HEK293 (cell line): ENCODE results near the gene SEPTIN12.

Experiments
- CTCF ChIA-PET: fragments of 350-600 bp; formaldehyde crosslinking; extraction: SDS; loops from one replicate; lab custom pipeline; 2021; ENCODE audit warnings: antibody characterized with exemption; lab: Yijun Ruan, JAX
- POLR2A ChIA-PET: fragments of 300-600 bp; formaldehyde crosslinking; extraction: SDS; loops from one replicate; lab custom pipeline; 2020; ENCODE audit warnings: antibody characterized with exemption, inconsistent platforms; lab: Yijun Ruan, JAX
- H3K27ac ChIP-seq: fragments of 200-500 bp; sonication (Bioruptor generic); 2 replicates; pipeline ENCODE4 v1.5.1; 2014; ENCODE audit warnings: low read depth, low read length, control low read depth, inconsistent platforms; ENCODE audit errors: extremely low read depth
- H3K36me3 ChIP-seq, 2 experiments: fragments of 200-500 bp in 1 of 2; sonication (Bioruptor generic) in 1 of 2; 1 replicate in 1 of 2; 2 replicates in 1 of 2; pipeline ENCODE4 v1.5.1; 2014 to 2017; ENCODE audit warnings: inconsistent platforms in 2 of 2, low read length in 2 of 2; ENCODE audit not compliant: control insufficient read depth in 2 of 2, insufficient read depth in 1 of 2
- H3K4me1 ChIP-seq: fragments of 200-500 bp; sonication (Bioruptor generic); 2 replicates; pipeline ENCODE4 v1.5.1; 2014; ENCODE audit warnings: mild to moderate bottlenecking, low read length, inconsistent platforms; ENCODE audit not compliant: control insufficient read depth, insufficient read depth
- H3K4me3 ChIP-seq: 2 replicates; pipeline ENCODE4 v1.5.1; 2011; ENCODE audit warnings: low read depth, mild to moderate bottlenecking, control low read depth, low read length, moderate library complexity
- H3K9me3 ChIP-seq: fragments of 200-500 bp; sonication (Bioruptor generic); 2 replicates; pipeline ENCODE4 v1.5.1; 2014; ENCODE audit warnings: low read depth, low read length, inconsistent platforms; ENCODE audit not compliant: control insufficient read depth, insufficient read depth
- GLIS1 ChIP-seq: fragments of 450-650 bp; formaldehyde crosslinking; IDR thresholded peaks from 2 replicates; pipeline ENCODE4 v1.5.1; 2016; ENCODE audit warnings: missing biosample characterization, missing genetic modification characterization
- HOXA7 ChIP-seq: sonication (generic); formaldehyde crosslinking; IDR thresholded peaks from 2 replicates; pipeline ENCODE4 v1.8.1; 2022; ENCODE audit warnings: missing genetic modification reagents, borderline replicate concordance
- KLF1 ChIP-seq: fragments of 450-650 bp; formaldehyde crosslinking; IDR thresholded peaks from 2 replicates; pipeline ENCODE4 v1.5.1; 2016; ENCODE audit warnings: missing biosample characterization, missing genetic modification characterization
- KLF8 ChIP-seq: fragments of 450-650 bp; formaldehyde crosslinking; IDR thresholded peaks from 2 replicates; pipeline ENCODE4 v1.5.1; 2016; ENCODE audit warnings: missing biosample characterization, missing genetic modification characterization
- PATZ1 ChIP-seq: fragments of 450-650 bp; formaldehyde crosslinking; IDR thresholded peaks from 2 replicates; pipeline ENCODE4 v1.5.1; 2016; ENCODE audit warnings: missing biosample characterization, missing genetic modification characterization
- SP3 ChIP-seq: fragments of 450-650 bp; formaldehyde crosslinking; IDR thresholded peaks from 2 replicates; pipeline ENCODE4 v1.5.1; 2016; ENCODE audit warnings: missing biosample characterization, missing genetic modification characterization
- WT1 ChIP-seq: fragments of 450-650 bp; formaldehyde crosslinking; IDR thresholded peaks from 2 replicates; pipeline ENCODE4 v1.5.1; 2016; ENCODE audit warnings: missing biosample characterization, missing genetic modification characterization
- ZEB2 ChIP-seq: fragments of 450-650 bp; formaldehyde crosslinking; IDR thresholded peaks from 2 replicates; pipeline ENCODE4 v1.5.1; 2016; ENCODE audit warnings: missing biosample characterization, missing genetic modification characterization
- ZFHX2 ChIP-seq: fragments of 450-650 bp; formaldehyde crosslinking; conservative IDR thresholded peaks from 2 replicates; pipeline ENCODE4 v1.5.1; 2016; ENCODE audit warnings: missing biosample characterization, missing genetic modification characterization
- ZIC2 ChIP-seq: fragments of 450-650 bp; formaldehyde crosslinking; IDR thresholded peaks from 2 replicates; pipeline ENCODE4 v1.5.1; 2016; ENCODE audit warnings: missing biosample characterization, missing genetic modification characterization
- ZNF121 ChIP-seq: fragments of 450-650 bp; formaldehyde crosslinking; IDR thresholded peaks from 2 replicates; pipeline ENCODE4 v1.5.1; 2016; ENCODE audit warnings: missing biosample characterization, missing genetic modification characterization
- ZNF280D ChIP-seq: fragments of 450-650 bp; formaldehyde crosslinking; IDR thresholded peaks from 2 replicates; pipeline ENCODE4 v1.5.1; 2016; ENCODE audit warnings: missing biosample characterization, missing genetic modification characterization
- ZNF501 ChIP-seq: fragments of 450-650 bp; formaldehyde crosslinking; IDR thresholded peaks from 2 replicates; pipeline ENCODE4 v1.5.1; 2016; ENCODE audit warnings: missing biosample characterization, missing genetic modification characterization
- ZNF548 ChIP-seq: fragments of 450-650 bp; formaldehyde crosslinking; IDR thresholded peaks from 2 replicates; pipeline ENCODE4 v1.5.1; 2016; ENCODE audit warnings: missing biosample characterization, missing genetic modification characterization
- ZNF555 ChIP-seq: fragments of 450-650 bp; formaldehyde crosslinking; conservative IDR thresholded peaks from 2 replicates; pipeline ENCODE4 v1.5.1; 2017; ENCODE audit warnings: missing biosample characterization, mild to moderate bottlenecking, missing genetic modification characterization, inconsistent platforms
- ZNF596 ChIP-seq: fragments of 450-650 bp; IDR thresholded peaks from 2 replicates; pipeline ENCODE4 v1.5.0; 2018; ENCODE audit warnings: missing biosample characterization, mild to moderate bottlenecking, missing genetic modification characterization, moderate library complexity
- ZNF645 ChIP-seq: fragments of 450-650 bp; formaldehyde crosslinking; IDR thresholded peaks from 2 replicates; pipeline ENCODE4; 2016; ENCODE audit warnings: missing biosample characterization, missing genetic modification characterization
- ZNF660 ChIP-seq: fragments of 450-650 bp; IDR thresholded peaks from 2 replicates; pipeline ENCODE4 v1.5.1; 2018; ENCODE audit warnings: missing biosample characterization, mild to moderate bottlenecking, missing genetic modification characterization
- ZNF701 ChIP-seq: fragments of 450-650 bp; formaldehyde crosslinking; IDR thresholded peaks from 2 replicates; pipeline ENCODE4 v1.5.1; 2016; ENCODE audit warnings: missing biosample characterization, missing genetic modification characterization
- ZSCAN16 ChIP-seq: fragments of 450-650 bp; formaldehyde crosslinking; IDR thresholded peaks from 2 replicates; pipeline ENCODE4 v1.5.1; 2016; ENCODE audit warnings: missing biosample characterization, missing genetic modification characterization
- ZXDB ChIP-seq: fragments of 450-650 bp; formaldehyde crosslinking; IDR thresholded peaks from 2 replicates; pipeline ENCODE4 v1.5.1; 2016; ENCODE audit warnings: missing biosample characterization, missing genetic modification characterization
- TF ChIP-seq, protein P1 (sequence below): fragments of 450-650 bp; formaldehyde crosslinking; IDR thresholded peaks from 2 replicates; pipeline ENCODE4 v1.5.1; 2016; ENCODE audit warnings: missing biosample characterization, missing genetic modification characterization
- TF ChIP-seq, protein P2 (sequence below): fragments of 450-650 bp; formaldehyde crosslinking; optimal IDR thresholded peaks from 2 replicates; pipeline ENCODE3; 2016; ENCODE audit warnings: missing biosample characterization, mild to moderate bottlenecking, missing genetic modification characterization
- TF ChIP-seq, protein P3 (sequence below): fragments of 450-650 bp; formaldehyde crosslinking; IDR thresholded peaks from 2 replicates; pipeline ENCODE4 v1.5.1; 2017; ENCODE audit warnings: missing biosample characterization, missing genetic modification characterization

The SEPTIN12 gene

GRCh38 chr16:4802659-4803287, 14.6 kb upstream of the SEPTIN12 start (continued):
- TF ChIP-seq ZNF660 (tag by site-specific recombination), result peak; percentile 72; the same call in 1 of the 2 replicates
- TF ChIP-seq ZNF645 (tag by site-specific recombination), result no peak
- no peak for TF ChIP-seq ZNF121 (tag by site-specific recombination)
- peak; percentile 86 for TF ChIP-seq PATZ1 (tag by site-specific recombination)
- TF ChIP-seq, protein P1, sequence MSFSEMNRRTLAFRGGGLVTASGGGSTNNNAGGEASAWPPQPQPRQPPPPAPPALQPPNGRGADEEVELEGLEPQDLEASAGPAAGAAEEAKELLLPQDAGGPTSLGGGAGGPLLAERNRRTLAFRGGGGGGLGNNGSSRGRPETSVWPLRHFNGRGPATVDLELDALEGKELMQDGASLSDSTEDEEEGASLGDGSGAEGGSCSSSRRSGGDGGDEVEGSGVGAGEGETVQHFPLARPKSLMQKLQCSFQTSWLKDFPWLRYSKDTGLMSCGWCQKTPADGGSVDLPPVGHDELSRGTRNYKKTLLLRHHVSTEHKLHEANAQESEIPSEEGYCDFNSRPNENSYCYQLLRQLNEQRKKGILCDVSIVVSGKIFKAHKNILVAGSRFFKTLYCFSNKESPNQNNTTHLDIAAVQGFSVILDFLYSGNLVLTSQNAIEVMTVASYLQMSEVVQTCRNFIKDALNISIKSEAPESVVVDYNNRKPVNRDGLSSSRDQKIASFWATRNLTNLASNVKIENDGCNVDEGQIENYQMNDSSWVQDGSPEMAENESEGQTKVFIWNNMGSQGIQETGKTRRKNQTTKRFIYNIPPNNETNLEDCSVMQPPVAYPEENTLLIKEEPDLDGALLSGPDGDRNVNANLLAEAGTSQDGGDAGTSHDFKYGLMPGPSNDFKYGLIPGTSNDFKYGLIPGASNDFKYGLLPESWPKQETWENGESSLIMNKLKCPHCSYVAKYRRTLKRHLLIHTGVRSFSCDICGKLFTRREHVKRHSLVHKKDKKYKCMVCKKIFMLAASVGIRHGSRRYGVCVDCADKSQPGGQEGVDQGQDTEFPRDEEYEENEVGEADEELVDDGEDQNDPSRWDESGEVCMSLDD (tag by site-specific recombination), result no peak
- no peak for TF ChIP-seq ZNF548 (tag by site-specific recombination)
- no peak for TF ChIP-seq GLIS1
- 0 out of 2 replicates have a peak, but pooled peaks have one; percentile 21 for TF ChIP-seq ZFHX2 (tag by site-specific recombination)
- no peak for TF ChIP-seq WT1 (tag by site-specific recombination)
- peak; percentile 28; the same call in 1 of the 2 replicates for TF ChIP-seq KLF8
- TF ChIP-seq ZNF596 (tag by site-specific recombination), result no peak
- no peak for TF ChIP-seq HOXA7
- TF ChIP-seq ZNF555, result no peak
- TF ChIP-seq ZNF280D (tag by site-specific recombination), result no peak

DNA sequence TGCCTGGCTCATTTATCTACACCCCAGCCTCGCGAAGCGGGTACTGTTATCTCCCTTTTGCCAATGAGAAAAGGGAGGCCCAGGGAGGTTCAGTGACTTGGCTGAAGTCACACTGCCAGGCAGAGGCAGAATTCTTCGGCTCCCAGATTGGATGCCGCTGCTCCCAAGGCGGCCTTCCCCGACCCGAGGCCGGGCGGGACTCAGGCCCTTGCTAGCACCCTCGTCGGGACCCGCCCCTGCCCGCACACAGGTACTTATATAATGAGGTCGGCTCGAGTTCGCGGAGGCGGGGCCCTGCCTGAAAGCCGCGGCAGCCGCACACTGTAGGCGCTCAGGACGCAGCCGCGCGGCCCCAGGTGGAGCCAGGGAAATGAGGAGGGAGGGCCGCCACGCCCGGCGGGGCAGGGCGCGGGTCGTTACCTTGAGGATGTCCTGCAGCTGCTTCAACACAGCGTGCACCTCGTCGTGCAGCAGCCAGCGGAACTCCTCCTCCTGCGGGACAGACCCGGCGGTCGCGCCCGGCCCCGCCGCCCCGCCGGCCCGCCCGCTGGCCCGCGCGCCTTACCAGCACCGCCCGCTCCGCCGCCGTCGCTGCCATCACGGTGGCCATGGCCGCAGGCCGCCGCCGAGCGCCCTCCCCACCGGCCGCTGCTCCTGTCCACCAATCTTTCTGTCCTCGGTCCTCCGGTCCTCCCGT, 14.0 kb upstream of the SEPTIN12 start, which contains the start of gene ROGDI:
Gene ROGDI (minus strand): TSS at position 672 of the 697 bp plus-strand sequence. CDS start 62 bp downstream, at position 610.
- H3K27ac ChIP-seq, result peak within 1 kb of the TSS; percentile 69
- ChIA-PET CTCF (no interaction called here), POLR2A (interaction anchor here (0.6 to 3.2 kb wide), 12 partner anchors 9 to 254 kb away, joined by 3 to 19 read pairs (median 4); partner anchors contain the start of genes ANKS3, DNAAF8, GLYR1 and NUDT16L1)
- no peaks in the 10 kb centered on the region for H3K9me3 ChIP-seq
- peaks cover 5 to 52% of the 10 kb centered on the region in 2 experiments; a peak in 2 of 3 replicates for H3K36me3 ChIP-seq
- peaks cover 3% of the 10 kb centered on the region; the same call in 1 of the 2 replicates for H3K4me1 ChIP-seq
- H3K4me3 ChIP-seq, result peak within 1 kb of the TSS; percentile 80
- TF ChIP-seq ZEB2 (tag by site-specific recombination) (peak; percentile 70), KLF1 (tag by site-specific recombination) (peak; percentile 87), ZNF701 (tag by site-specific recombination) (0 out of 2 replicates have a peak, but pooled peaks have one; percentile 18), ZSCAN16 (tag by site-specific recombination) (no peak), SP3 (tag by site-specific recombination) (0 out of 2 replicates have a peak, but pooled peaks have one; percentile 69), ZIC2 (peak; percentile 49), ZNF501 (tag by site-specific recombination) (0 out of 2 replicates have a peak, but pooled peaks have one; percentile 45), ZXDB (tag by site-specific recombination) (0 out of 2 replicates have a peak, but pooled peaks have one; percentile 34)
- TF ChIP-seq, protein P2, sequence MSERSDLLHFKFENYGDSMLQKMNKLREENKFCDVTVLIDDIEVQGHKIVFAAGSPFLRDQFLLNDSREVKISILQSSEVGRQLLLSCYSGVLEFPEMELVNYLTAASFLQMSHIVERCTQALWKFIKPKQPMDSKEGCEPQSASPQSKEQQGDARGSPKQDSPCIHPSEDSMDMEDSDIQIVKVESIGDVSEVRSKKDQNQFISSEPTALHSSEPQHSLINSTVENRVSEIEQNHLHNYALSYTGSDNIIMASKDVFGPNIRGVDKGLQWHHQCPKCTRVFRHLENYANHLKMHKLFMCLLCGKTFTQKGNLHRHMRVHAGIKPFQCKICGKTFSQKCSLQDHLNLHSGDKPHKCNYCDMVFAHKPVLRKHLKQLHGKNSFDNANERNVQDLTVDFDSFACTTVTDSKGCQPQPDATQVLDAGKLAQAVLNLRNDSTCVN (tag by site-specific recombination), result peak; percentile 59
- TF ChIP-seq, protein P3, sequence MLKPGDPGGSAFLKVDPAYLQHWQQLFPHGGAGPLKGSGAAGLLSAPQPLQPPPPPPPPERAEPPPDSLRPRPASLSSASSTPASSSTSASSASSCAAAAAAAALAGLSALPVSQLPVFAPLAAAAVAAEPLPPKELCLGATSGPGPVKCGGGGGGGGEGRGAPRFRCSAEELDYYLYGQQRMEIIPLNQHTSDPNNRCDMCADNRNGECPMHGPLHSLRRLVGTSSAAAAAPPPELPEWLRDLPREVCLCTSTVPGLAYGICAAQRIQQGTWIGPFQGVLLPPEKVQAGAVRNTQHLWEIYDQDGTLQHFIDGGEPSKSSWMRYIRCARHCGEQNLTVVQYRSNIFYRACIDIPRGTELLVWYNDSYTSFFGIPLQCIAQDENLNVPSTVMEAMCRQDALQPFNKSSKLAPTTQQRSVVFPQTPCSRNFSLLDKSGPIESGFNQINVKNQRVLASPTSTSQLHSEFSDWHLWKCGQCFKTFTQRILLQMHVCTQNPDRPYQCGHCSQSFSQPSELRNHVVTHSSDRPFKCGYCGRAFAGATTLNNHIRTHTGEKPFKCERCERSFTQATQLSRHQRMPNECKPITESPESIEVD (tag by site-specific recombination), result no peak
